ENCODE measurements around the gene HEXA. TPM values are rescaled to one million over a fixed set of nuclear protein-coding genes. Genes with fewer than 3 reads are reported as not detected.
A peak's percentile ranks its signal among the peaks of the same experiment; 100 is the strongest.

Gene HEXA
- total RNA-seq, 1 donor from 2014 or later, result 145 TPM

DNA sequence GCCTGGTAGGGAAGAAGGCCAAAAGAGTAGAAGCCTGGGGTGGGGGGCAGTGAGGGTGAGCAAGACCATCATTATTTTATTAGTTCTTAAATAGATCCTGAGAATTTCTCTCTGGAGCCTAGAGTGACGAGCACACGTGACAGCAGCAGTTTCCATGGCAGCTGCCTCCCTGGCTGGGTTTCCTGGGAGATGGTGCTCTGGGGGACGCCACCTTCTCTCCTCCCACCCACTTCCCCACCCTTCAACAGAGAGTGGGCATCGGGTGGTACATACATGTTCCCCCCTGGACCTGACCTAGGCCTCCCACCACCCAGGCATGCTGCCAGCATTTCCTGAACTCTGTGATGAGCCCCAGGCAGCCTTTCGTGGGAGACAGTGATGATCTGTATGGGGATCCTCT is 68.8 kb downstream of the HEXA start:
- TF ChIP-seq, protein P1, sequence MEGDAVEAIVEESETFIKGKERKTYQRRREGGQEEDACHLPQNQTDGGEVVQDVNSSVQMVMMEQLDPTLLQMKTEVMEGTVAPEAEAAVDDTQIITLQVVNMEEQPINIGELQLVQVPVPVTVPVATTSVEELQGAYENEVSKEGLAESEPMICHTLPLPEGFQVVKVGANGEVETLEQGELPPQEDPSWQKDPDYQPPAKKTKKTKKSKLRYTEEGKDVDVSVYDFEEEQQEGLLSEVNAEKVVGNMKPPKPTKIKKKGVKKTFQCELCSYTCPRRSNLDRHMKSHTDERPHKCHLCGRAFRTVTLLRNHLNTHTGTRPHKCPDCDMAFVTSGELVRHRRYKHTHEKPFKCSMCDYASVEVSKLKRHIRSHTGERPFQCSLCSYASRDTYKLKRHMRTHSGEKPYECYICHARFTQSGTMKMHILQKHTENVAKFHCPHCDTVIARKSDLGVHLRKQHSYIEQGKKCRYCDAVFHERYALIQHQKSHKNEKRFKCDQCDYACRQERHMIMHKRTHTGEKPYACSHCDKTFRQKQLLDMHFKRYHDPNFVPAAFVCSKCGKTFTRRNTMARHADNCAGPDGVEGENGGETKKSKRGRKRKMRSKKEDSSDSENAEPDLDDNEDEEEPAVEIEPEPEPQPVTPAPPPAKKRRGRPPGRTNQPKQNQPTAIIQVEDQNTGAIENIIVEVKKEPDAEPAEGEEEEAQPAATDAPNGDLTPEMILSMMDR (IDR thresholded peaks at IDR 0.05; ENCODE audit: insufficient read depth, low read depth, low read length), result no peak
- TF ChIP-seq EZH2 (IDR thresholded peaks at IDR 0.05; ENCODE audit: insufficient read depth, low read length), result no peak
- H2AFZ ChIP-seq (ENCODE audit: low read depth, low read length), result no peak overlapping the region
- Mint-ChIP-seq H3K9me3 (ENCODE audit: unreplicated experiment) (peaks cover 5% of the 10 kb centered on the region), H3K4me3 (ENCODE audit: unreplicated experiment) (no peak overlapping the region), H3K36me3 (ENCODE audit: low read depth, unreplicated experiment) (peaks cover 4% of the 10 kb centered on the region), H3K27me3 (ENCODE audit: low read depth, unreplicated experiment) (peaks cover 67% of the 10 kb centered on the region), H3K27ac (ENCODE audit: unreplicated experiment) (no peak overlapping the region), H3K4me1 (ENCODE audit: low read depth, unreplicated experiment) (peaks cover 5% of the 10 kb centered on the region)
- FAIRE-seq (no peak), DNase-seq (ENCODE audit: low read depth) (no peak)
- H3K9ac ChIP-seq (ENCODE audit: low read length), result no peak overlapping the region
- peaks cover 9% of the 10 kb centered on the region for H3K4me1 ChIP-seq (ENCODE audit: insufficient read depth, low read length)
- H3K36me3 ChIP-seq (ENCODE audit: insufficient read depth, low read length), result no peaks in the 10 kb centered on the region
- H3K79me2 ChIP-seq (ENCODE audit: insufficient read depth, low read length), result no peaks in the 10 kb centered on the region
- H3K27ac ChIP-seq (ENCODE audit: low read depth, low read length), result no peak overlapping the region
- no peaks in the 10 kb centered on the region for H3K9me3 ChIP-seq (ENCODE audit: insufficient read depth, low read depth, low read length)
- H4K20me1 ChIP-seq (ENCODE audit: insufficient read depth, low read length), result no peaks in the 10 kb centered on the region
- peaks cover 11% of the 10 kb centered on the region for H3K27me3 ChIP-seq (ENCODE audit: insufficient read depth, low read length)
- no peak overlapping the region for H3K4me3 ChIP-seq (ENCODE audit: insufficient read depth, low read depth, low read length)
- no peak overlapping the region for H3K4me2 ChIP-seq (ENCODE audit: low read length)

DNA sequence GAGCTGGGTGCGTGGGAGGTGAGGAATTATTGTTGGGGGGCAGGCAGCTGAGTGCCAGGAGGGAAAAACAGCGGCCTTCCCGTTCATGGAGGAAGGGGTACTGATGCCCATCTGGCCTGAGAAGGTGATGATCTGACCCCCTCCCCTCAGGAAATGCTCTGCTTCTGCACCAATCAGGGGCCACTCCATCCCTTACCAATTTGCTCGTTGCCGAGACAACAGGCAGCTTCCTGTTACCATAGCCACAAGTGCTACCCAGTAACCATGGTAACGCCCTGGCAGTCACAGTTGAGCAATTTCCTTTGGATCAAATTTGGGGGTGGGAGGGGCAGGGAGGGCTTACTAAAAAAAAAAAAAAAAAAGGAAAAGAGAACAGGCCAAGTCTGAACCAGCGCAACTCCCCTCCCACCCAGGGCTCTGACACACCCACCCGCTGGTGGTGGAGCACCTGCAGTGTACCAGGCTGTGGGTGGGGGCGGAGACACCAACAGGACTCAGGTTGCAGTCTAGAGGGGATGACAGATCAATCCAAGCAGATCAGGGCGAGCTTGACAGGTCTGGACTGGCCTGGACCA is 69.5 kb downstream of the HEXA start:
- H2AFZ ChIP-seq (ENCODE audit: low read depth, low read length), result no peak overlapping the region
- no peaks in the 10 kb centered on the region for H3K36me3 ChIP-seq (ENCODE audit: insufficient read depth, low read length)
- Mint-ChIP-seq H3K4me3 (ENCODE audit: unreplicated experiment) (no peak overlapping the region), H3K4me1 (ENCODE audit: low read depth, unreplicated experiment) (peaks cover 5% of the 10 kb centered on the region), H3K27me3 (ENCODE audit: low read depth, unreplicated experiment) (peaks cover 68% of the 10 kb centered on the region), H3K9me3 (ENCODE audit: unreplicated experiment) (peaks cover 5% of the 10 kb centered on the region), H3K27ac (ENCODE audit: unreplicated experiment) (no peak overlapping the region), H3K36me3 (ENCODE audit: low read depth, unreplicated experiment) (peaks cover 4% of the 10 kb centered on the region)
- no peak overlapping the region for H3K9ac ChIP-seq (ENCODE audit: low read length)
- H3K4me2 ChIP-seq (ENCODE audit: low read length), result no peak overlapping the region
- H3K27me3 ChIP-seq (ENCODE audit: insufficient read depth, low read length), result peaks cover 8% of the 10 kb centered on the region
- H3K4me1 ChIP-seq (ENCODE audit: insufficient read depth, low read length), result peaks cover 9% of the 10 kb centered on the region
- no peaks in the 10 kb centered on the region for H3K9me3 ChIP-seq (ENCODE audit: insufficient read depth, low read depth, low read length)
- H4K20me1 ChIP-seq (ENCODE audit: insufficient read depth, low read length), result no peaks in the 10 kb centered on the region
- TF ChIP-seq EZH2 (IDR thresholded peaks at IDR 0.05; ENCODE audit: insufficient read depth, low read length), result no peak
- TF ChIP-seq, protein P1 (IDR thresholded peaks at IDR 0.05; ENCODE audit: insufficient read depth, low read depth, low read length), result no peak
- no peak overlapping the region for H3K4me3 ChIP-seq (ENCODE audit: insufficient read depth, low read depth, low read length)
- DNase-seq (ENCODE audit: low read depth) (peak; percentile 29), FAIRE-seq (no peak)
- no peaks in the 10 kb centered on the region for H3K79me2 ChIP-seq (ENCODE audit: insufficient read depth, low read length)
- H3K27ac ChIP-seq (ENCODE audit: low read depth, low read length), result no peak overlapping the region

DNA sequence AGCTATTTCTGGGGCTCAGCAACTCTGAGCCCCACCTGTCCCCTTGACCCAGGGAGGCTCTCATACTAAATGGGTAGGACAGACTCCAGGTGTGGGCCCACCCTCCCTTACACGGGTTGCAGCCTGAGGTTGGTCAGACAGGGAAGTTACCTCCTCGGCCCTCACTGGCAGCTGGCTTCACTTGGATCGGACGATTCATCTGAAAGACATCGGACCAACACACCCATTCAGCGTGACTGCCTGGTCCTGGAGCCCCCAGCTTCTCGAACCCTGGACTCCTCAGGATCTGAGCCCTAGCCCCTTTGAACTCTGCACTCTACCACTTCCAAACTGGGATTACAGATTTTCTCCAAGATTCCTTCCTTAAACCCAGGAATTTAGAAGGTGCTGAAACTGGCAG is 71.2 kb downstream of the HEXA start:
- no peak overlapping the region for H2AFZ ChIP-seq (ENCODE audit: low read depth, low read length)
- no peak for TF ChIP-seq EZH2 (IDR thresholded peaks at IDR 0.05; ENCODE audit: insufficient read depth, low read length)
- TF ChIP-seq, protein P1 (IDR thresholded peaks at IDR 0.05; ENCODE audit: insufficient read depth, low read depth, low read length), result no peak
- no peak for FAIRE-seq

More for the DNA sequence above, 71.2 kb downstream of the HEXA start:
- Mint-ChIP-seq H3K27me3 (ENCODE audit: low read depth, unreplicated experiment) (peaks cover 61% of the 10 kb centered on the region), H3K4me1 (ENCODE audit: low read depth, unreplicated experiment) (peaks cover 5% of the 10 kb centered on the region), H3K9me3 (ENCODE audit: unreplicated experiment) (peaks cover 5% of the 10 kb centered on the region), H3K27ac (ENCODE audit: unreplicated experiment) (no peak overlapping the region), H3K36me3 (ENCODE audit: low read depth, unreplicated experiment) (peaks cover 4% of the 10 kb centered on the region), H3K4me3 (ENCODE audit: unreplicated experiment) (no peak overlapping the region)
- Histone ChIP-seq H3K27ac (ENCODE audit: low read depth, low read length) (no peak overlapping the region), H3K4me1 (ENCODE audit: insufficient read depth, low read length) (peaks cover 9% of the 10 kb centered on the region), H3K27me3 (ENCODE audit: insufficient read depth, low read length) (peaks cover 6% of the 10 kb centered on the region), H4K20me1 (ENCODE audit: insufficient read depth, low read length) (no peaks in the 10 kb centered on the region), H3K79me2 (ENCODE audit: insufficient read depth, low read length) (no peaks in the 10 kb centered on the region), H3K4me3 (ENCODE audit: insufficient read depth, low read depth, low read length) (no peak overlapping the region), H3K4me2 (ENCODE audit: low read length) (no peak overlapping the region), H3K9ac (ENCODE audit: low read length) (no peak overlapping the region), H3K36me3 (ENCODE audit: insufficient read depth, low read length) (no peaks in the 10 kb centered on the region), H3K9me3 (ENCODE audit: insufficient read depth, low read depth, low read length) (no peaks in the 10 kb centered on the region)
- DNase-seq (ENCODE audit: low read depth), result no peak

All from astrocyte (in vitro differentiated cells and primary cell).